Osteocyte (in vitro differentiated cells): Measurements from ENCODE around the gene DCAF8L2. TPM values are rescaled to one million over a fixed set of nuclear protein-coding genes. Genes with fewer than 3 reads are reported as not detected.
A peak's percentile ranks its signal among the peaks of the same experiment; 100 is the strongest.

Experiments used
- DNase-seq: peaks from one replicate; pipeline ENCODE4 v3.0.0; 2021; ENCODE audit warnings: mixed read lengths; ENCODE audit not compliant: unreplicated experiment; ENCODE audit errors: extremely low spot score
- H3K27ac Mint-ChIP-seq: one replicate; pipeline ENCODE4 v1.8.0; 2021; ENCODE audit warnings: mild to moderate bottlenecking, mixed read lengths; ENCODE audit not compliant: unreplicated experiment
- H3K27me3 Mint-ChIP-seq: one replicate; pipeline ENCODE4 v1.8.0; 2021; ENCODE audit warnings: mixed read lengths; ENCODE audit not compliant: unreplicated experiment
- H3K36me3 Mint-ChIP-seq: one replicate; pipeline ENCODE4 v1.8.0; 2021; ENCODE audit warnings: mixed read lengths; ENCODE audit not compliant: unreplicated experiment
- H3K4me1 Mint-ChIP-seq: one replicate; pipeline ENCODE4 v1.8.0; 2021; ENCODE audit warnings: mixed read lengths; ENCODE audit not compliant: unreplicated experiment
- H3K4me3 Mint-ChIP-seq: one replicate; pipeline ENCODE4 v1.8.0; 2021; ENCODE audit warnings: mild to moderate bottlenecking, moderate library complexity, mixed read lengths; ENCODE audit not compliant: unreplicated experiment
- H3K9me3 Mint-ChIP-seq: one replicate; pipeline ENCODE4 v1.8.0; 2021; ENCODE audit warnings: mixed read lengths; ENCODE audit not compliant: unreplicated experiment
- CTCF ChIP-seq: fragments of 200-600 bp; sonication (generic); IDR thresholded peaks from 2 replicates; pipeline ENCODE4 v1.5.0; 2021; ENCODE audit warnings: antibody characterized with exemption, mild to moderate bottlenecking, moderate library complexity
- total RNA-seq: library from RNA; stranded (reverse); gene quantifications from 2 replicates; pipeline ENCODE4 v1.2.1, GENCODE V29; 2021

Gene DCAF8L2
- total RNA-seq, 1 donor from 2014 or later = not detected

- H3K4me3 Mint-ChIP-seq = no peak overlapping the region
- H3K36me3 Mint-ChIP-seq = no peaks in the 10 kb centered on the region
- no peak for DNase-seq
- peak; percentile 49 for TF ChIP-seq CTCF
- no peaks in the 10 kb centered on the region for H3K9me3 Mint-ChIP-seq
- H3K27me3 Mint-ChIP-seq = peaks cover 3% of the 10 kb centered on the region
- H3K27ac Mint-ChIP-seq = no peak overlapping the region
- no peaks in the 10 kb centered on the region for H3K4me1 Mint-ChIP-seq
Observed at GRCh38 chrX:27619975-27620374, 29.8 kb downstream of the DCAF8L2 start.

- no peaks in the 10 kb centered on the region for H3K4me1 Mint-ChIP-seq
- H3K9me3 Mint-ChIP-seq = no peaks in the 10 kb centered on the region
Observed at GRCh38 chrX:27622883-27623282, 32.7 kb downstream of the DCAF8L2 start.

GRCh38 chrX:27626066-27626465 lies 35.9 kb downstream of the DCAF8L2 start:
- no peak for TF ChIP-seq CTCF
- no peak for DNase-seq
- Mint-ChIP-seq H3K36me3 (no peaks in the 10 kb centered on the region), H3K27me3 (no peaks in the 10 kb centered on the region), H3K4me3 (no peak overlapping the region), H3K4me1 (no peaks in the 10 kb centered on the region), H3K9me3 (peaks cover 13% of the 10 kb centered on the region), H3K27ac (no peak overlapping the region)

More at GRCh38 chrX:27622883-27623282, 32.7 kb downstream of the DCAF8L2 start:
- H3K4me3 Mint-ChIP-seq = no peak overlapping the region
- no peak for TF ChIP-seq CTCF
- no peaks in the 10 kb centered on the region for H3K36me3 Mint-ChIP-seq
- no peak overlapping the region for H3K27ac Mint-ChIP-seq
- no peak for DNase-seq
- H3K27me3 Mint-ChIP-seq = peaks cover 3% of the 10 kb centered on the region

- no peaks in the 10 kb centered on the region for H3K4me1 Mint-ChIP-seq
- H3K27ac Mint-ChIP-seq = no peak overlapping the region
- H3K27me3 Mint-ChIP-seq = no peaks in the 10 kb centered on the region
- H3K4me3 Mint-ChIP-seq = no peak overlapping the region
- TF ChIP-seq CTCF = no peak
- peaks cover 20% of the 10 kb centered on the region for H3K9me3 Mint-ChIP-seq
- H3K36me3 Mint-ChIP-seq = no peaks in the 10 kb centered on the region
- no peak for DNase-seq
Observed at GRCh38 chrX:27633328-27633727, 43.2 kb downstream of the DCAF8L2 start.

- Mint-ChIP-seq H3K36me3 (no peaks in the 10 kb centered on the region), H3K4me1 (no peaks in the 10 kb centered on the region), H3K27ac (no peak overlapping the region), H3K4me3 (no peak overlapping the region), H3K9me3 (no peaks in the 10 kb centered on the region), H3K27me3 (no peaks in the 10 kb centered on the region)
- TF ChIP-seq CTCF = no peak
- DNase-seq = no peak
Observed at GRCh38 chrX:27656581-27656980, 66.4 kb downstream of the DCAF8L2 start.
